HG03432 (cell line): ENCODE results near the gene CSPG4.
"Not testable (repeated sequence)": the region's sequence is repeated elsewhere in the genome, so short reads cannot be mapped to it uniquely, and the experiment has no call there.

Source experiments
- ATAC-seq: cut with Tn5 transposase; IDR thresholded peaks from one replicate; pipeline ENCODE4 v1.9.1; 2021; ENCODE audit warnings: mild to moderate bottlenecking, moderate library complexity; ENCODE audit not compliant: unreplicated experiment

The CSPG4 gene

DNA sequence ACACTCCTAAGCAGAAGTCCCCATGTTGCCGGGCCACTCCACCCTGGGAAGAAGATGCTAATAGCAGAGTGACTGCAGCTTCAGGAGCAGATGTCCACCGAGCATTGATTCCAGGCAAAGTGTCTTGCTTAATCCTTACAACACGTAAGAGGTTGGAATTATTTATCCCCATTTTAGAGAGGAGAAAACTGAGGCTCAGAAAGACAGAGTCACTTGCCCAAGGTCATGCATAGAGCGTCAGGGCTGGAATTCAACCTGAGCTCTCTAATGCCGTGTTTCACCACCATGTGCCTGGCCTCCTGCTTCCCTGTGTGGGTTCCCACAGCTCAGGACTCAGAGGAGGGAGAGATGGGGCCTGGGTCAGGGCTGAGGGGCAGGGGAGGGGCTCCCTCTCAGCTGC lies 7.3 kb downstream of the CSPG4 start:
- ATAC-seq, result not testable (repeated sequence)

DNA sequence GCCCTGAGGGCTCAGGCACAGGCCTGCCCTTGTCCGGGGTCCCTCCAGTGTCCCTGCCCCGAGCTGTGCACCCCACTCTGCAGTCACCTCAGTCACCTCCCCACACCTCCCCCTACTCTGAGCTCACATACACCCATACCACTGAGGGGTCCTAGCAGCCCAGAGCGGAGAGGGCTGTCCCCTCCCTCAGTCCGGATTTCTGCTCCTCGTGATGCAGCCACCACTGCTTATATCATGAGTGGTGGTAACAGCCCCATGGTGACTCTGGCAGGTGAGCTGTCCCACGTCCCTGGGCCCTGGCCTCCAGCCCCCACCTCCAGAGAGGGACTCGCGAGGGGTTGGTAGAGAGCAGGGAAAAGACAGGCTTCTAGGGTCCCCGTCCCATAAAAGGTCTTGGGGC lies 8.0 kb downstream of the CSPG4 start:
- no peak for ATAC-seq

DNA sequence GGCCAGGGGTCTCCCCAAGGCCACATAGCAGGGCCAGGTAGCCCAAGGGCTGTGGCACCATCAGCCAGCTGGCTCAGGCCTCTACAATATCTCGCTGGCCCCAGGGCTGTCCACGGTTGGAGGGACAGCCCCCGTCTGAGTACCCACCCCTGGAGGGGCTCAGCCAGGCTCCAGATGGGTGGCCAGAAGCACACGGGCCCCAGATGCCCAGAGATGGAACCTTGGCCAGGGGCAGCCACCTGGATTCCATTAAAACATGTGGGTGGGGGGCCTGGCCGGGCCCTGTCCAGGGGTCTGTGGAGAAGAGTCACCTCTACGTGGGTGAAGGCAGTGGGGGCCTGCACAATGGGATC lies 8.4 kb downstream of the CSPG4 start:
- no peak for ATAC-seq

DNA sequence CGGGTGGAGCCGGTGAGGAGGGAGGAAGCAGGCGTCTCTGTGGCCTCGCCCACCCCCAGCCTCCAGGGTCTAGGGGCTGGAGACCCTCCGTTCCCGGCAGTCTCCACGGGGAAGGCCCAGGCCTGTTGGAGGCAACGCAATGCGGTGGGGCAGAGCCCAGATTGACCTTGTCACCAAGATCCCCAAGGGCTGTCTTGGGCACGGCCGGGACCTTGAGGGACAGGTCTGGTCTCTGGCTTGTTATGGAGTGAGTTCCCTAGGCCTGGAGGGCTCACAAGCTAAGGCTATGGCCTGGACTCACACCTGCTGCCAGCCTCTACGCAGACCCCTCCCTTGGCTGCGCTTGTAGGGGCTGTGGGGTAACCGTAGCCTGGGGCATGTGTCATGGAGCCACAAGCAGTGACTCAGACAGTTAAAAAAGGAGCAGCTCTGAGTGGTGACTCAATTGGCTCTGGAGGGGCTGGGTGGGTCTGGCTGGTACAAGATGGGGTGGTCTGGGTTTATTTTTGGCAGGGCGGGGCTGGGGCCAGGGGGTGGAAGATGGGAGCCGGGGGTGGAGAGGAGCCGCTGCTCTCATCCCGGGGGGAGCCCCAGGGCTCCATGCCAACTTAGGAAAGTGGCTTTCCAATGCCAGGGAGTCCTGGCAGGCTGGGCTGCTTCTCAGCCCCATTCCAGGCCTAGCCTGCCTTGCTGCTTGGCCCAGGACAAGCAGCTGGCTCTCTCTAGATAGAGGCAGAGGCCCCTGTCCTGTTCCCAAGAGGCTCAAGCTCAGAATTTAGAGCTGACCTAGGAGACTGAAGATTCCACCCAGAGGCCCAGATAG lies 9.0 kb downstream of the CSPG4 start:
- not testable (repeated sequence) for ATAC-seq

DNA sequence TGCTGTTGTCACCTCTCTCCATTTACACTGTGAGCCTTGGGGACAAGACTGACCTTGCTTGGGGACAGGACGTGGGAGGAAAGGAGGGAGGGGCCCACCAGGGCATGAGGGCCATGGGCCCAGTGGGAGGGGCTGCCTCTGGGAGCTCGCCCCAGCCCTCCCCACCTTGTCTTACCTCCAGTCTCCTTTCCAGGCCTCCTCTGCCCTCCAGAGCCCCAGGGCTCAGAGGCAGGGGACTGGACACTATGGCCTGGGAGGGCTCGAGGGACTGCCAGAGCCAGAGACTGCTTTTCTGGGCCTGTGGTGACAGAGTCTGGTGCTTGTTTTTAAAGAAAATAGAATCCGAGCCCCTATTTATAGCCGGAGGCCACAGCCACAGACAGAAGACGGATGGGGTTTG lies 10.2 kb downstream of the CSPG4 start:
- no peak for ATAC-seq

DNA sequence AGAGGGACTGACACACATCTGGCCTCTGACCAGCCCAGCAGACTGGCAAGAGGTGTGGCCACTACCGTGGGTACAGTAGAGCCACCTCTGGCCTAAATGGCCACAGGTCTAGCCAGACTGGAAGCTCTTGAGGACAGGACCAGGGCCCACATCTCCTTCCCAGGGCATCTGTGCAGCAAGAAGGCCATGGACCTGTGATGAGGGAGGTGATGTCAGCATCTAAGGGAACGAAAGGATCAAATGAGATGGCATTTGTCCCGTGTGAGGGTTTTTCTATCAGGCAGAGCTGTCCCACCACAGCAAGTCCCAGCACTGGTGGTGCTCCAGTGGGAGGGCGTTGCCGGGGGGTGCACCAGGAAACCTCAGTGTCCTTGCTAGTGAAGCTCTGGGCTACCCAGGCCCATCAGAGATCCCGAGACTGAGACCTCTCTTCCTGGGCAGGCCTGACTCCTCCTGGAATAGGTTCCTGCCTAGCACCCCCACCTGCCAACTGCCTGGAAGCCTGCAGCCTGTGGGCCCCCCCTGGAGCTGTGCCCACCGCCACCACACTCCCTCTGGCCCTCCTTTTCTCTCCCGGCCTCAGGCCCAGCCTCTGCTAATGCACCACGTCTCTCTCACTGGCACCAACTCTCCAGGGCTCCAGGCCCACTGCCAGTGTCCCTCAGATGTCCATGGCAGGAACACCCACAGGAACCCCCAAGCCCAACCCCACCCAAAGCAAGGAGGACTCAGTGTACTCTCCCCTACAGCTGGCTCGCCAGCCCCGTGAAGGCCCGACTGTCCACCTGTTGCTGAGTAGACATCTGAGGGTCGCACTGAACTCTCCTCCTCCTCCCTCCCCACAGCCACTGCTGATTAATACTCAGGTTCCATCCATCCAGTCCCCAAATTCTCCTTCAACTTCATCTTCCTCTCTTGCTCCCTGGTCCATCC lies 11.3 kb downstream of the CSPG4 start:
- ATAC-seq, result not testable (repeated sequence)

DNA sequence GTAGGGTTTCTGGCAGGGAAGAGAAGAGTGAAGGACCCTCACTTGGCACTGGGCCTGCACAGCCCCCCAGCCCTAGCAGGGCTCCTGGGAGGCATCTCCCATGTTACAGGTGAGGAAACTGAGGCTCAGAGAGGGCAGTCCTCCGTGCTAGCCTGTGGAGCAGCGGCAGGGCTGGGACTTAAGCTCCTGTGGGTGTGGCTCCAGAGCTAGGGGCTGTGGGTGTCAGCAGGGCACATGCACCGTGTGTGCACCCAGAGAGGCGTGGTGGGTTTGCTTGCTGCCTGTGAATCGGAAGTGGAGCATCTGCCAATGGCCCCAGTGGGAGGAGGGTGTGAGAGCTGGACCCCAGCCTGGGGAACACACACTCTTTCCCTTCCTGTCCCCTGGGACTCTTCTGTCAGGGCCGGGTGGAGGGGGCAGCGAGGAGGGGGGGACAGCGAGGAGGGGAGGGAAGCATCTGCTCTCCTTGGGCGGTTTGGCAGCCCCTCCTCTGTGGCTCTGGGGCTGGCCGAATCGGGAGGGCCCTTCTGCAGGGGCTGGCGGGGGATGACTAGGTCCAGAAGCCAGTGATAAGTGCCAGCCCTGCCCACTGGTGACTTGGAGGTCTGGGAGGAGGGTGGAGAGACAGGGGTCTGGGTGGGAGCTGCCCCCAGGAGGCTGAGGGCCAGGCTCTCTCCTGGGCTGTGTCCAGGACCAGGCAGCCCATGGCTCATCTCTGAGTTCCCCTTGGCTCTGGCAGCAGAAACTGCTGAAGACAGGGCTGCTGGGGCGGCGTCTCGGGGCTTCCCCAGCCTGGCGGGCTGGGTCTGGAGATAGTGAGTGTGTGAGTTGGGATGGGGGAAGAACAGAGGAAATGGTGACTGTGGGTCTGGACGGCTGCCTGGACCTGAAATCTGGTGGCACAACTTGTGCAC lies 12.4 kb downstream of the CSPG4 start:
- ATAC-seq, result peak; percentile 41

DNA sequence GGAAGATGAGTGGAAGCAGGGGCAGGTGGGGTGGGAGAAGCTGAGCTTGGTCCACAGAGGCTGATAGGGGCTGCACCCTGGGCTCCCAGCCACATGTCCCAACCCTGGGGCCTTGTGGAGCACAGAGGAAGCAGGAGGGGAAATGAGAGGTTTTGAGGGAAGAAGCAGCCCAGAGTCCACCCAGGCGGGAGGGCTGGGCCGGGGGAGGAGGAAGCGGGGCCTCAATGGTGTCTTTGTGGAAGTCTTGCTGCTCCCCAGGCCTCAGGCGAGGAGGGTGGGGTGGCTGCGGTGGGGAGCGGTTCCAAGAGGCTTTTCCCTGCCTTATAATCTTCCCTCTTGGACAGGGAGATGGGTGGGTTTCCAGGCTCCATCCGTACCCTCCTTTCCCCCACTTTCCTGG lies 13.1 kb downstream of the CSPG4 start:
- not testable (repeated sequence) for ATAC-seq

DNA sequence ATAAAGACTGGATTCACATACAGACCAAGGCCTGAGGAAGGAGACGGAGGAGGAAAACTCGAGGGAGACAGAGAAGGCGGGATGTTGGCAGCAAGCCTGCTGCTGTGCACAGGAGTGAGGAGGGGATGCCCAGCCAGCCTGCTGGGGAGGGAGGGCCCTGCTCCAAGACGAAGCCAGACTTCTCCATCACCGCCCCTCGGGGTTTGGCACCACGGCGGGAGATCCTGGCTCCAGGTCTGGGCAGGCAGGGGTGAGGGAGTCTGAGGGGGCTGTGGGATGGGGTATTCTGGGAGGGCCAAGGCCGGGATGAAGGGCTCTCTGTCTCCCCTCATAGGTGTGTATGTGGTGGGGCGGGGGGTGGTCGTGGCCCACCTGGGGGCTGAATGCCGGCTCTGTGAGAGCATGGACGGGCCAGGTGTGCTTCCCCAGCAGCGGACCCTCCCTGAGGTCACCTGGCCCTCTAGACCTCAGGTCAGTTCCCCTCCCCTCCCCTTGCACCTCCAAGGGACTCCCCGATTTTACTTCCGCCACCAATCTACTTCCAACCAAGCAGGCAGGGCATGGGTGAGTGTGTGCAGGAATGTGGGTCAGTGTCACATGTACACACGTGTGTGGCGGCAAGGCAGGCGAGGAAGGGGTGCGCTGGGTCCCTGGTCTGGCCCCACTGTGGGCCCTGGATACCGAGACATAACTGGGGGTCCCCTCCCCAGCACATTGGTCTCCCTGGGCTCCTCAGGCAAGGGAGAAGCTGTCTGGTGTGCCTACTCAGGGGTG lies 14.5 kb downstream of the CSPG4 start:
- not testable (repeated sequence) for ATAC-seq

DNA sequence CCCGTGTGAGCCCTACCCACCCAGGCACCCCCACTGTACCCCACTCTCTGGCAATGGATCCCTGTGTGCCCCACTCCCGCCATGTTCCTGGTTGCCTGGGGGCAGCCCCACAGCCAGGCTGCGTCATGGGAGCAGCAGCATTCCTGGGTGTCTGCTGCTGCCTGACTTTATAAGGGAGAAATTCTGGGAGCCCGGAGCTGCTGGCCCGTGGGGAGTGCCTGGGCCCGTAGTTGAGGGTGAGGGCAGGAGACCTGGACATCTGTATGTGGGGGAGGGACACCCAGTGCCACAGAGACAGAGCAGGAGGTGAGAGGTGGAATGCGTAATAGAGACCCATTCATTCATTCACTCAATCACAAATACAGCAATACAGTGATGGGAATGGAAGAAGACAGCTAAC lies 15.1 kb downstream of the CSPG4 start:
- no peak for ATAC-seq

DNA sequence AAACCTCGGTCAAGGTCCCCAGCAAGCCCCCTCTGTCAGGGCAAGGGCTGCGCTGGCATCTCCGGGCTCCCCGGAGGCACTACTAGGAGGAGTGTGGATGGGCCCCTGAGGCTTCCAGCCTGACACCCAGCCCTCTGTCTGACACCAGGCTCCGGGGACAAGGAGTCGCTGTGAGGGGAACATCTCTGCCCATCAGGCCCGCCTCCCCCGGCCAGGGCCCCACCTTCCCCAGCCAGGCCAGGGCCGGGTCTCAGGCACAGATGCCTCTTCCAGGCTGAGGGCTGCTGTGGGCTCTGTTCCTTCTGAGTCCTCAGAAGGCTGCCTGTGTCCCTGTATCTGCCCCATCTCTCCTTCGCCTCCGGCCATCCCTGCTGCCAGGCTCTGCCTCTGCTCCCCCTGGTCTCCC lies 15.8 kb downstream of the CSPG4 start:
- no peak for ATAC-seq

DNA sequence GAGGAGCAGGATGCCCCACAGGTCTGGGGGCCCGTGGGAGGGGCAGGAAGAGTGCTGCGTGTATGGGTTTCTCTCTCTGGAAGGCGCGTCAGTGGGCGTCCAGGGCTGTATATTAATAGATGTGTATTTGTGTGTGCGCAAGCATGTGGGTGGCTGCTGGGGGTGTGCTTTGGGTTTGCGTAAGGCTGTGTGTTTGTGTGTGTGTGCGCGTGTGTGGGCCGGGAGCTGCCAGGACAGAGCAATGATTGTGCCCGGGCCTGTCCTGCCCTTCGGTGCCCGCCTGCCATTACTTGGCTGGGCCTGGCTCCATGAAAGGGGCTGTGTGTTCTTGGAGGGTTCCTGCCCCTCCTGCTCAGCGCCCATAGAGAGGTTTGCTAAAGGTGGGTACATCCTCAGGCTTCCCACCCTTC lies 16.3 kb downstream of the CSPG4 start:
- ATAC-seq, result no peak

DNA sequence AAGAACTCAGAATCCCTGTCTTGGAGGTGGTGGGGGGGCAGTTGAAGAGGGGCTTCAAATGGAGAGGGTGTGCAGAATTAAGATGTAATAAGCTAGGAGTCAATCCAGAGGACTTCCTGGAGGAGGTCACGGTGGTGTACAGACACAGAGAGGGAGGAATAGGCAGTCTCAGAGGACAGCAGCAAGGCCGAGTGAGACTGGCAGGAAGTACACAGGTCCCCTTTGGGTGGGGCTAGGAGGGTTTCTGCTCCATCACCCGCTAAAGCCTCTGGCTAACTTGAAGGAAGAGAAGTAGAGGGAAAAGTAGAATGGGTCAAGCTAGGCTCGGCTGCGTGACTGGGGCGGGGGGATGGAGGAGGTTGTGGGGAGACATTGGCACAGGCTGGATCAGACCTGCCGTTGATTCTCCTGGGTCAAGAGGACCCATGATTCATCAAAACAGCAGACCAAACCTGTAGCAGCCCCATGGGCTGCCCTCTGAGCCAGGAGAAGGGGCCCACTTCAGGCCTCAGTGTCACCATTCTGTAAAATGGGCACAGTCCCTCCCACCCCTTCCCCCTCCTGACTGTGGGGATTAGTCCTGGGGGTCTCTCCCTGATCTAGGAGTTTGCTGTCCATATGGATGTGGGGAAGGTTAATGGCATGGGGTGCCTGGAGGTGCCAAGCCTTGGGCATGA lies 16.9 kb downstream of the CSPG4 start:
- no peak for ATAC-seq

DNA sequence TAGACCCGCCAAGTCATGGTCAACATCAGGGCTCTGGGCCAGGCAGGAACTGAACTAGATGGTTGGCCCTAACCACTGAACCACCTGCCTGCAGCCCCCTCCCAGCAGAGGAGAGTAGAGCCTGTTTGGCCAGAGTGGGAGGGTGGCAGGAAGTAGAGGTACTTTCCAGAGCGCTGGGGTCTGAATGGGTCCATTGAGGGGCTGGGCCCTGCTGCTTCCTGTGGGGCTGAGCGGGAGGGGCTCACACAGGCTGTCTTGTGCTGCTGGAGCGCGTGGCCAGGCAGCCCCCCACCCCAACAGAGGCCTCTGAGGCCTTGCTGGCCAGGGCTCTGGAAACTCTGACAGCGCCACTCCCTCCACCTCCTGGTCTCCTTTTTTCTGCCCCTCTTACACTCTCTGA lies 17.4 kb downstream of the CSPG4 start:
- ATAC-seq, result no peak

DNA sequence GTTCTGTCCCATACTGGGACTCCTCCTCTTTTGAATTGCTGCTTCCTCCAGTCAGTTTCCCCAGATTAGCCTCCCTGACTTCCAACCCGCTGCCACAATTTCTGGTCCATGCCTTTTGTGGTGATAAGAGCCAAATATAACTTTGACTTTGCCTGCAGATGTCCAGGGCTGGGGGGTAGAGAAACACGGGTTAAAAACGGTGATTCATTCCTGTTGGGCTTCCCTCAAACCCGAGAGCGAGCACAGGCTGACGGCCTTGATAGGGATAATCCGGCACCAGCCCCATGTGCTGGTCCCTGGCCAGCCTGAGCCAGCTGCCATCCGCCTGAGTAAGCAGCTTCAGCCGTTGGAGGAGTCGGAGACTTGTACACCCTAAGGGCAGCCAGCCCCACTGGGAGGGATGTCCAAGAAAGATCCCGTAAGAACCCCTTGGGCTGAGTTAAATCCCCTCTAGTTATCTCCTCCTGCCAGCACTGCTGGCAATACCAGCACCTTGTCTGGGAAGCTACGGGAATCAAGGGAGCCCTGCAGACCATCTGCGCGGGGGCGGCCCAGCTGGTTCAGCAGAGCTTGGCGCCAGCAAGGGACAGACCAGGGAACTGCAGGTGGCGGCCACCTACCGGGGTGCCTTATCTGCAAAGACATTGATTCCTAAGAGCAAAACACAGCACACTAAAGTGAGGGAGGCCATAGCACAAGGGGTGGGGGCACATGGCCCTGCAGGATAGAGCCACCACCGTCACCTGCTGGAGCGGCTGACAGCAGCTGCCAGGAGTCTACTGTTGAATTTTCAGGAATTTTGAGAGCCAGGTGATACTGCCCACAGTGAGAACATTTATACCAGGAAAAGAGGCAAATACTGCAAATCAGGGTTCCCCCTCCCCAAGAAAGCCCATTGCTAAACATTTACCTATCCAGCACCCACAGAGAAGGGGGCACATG lies 18.1 kb downstream of the CSPG4 start:
- no peak for ATAC-seq

DNA sequence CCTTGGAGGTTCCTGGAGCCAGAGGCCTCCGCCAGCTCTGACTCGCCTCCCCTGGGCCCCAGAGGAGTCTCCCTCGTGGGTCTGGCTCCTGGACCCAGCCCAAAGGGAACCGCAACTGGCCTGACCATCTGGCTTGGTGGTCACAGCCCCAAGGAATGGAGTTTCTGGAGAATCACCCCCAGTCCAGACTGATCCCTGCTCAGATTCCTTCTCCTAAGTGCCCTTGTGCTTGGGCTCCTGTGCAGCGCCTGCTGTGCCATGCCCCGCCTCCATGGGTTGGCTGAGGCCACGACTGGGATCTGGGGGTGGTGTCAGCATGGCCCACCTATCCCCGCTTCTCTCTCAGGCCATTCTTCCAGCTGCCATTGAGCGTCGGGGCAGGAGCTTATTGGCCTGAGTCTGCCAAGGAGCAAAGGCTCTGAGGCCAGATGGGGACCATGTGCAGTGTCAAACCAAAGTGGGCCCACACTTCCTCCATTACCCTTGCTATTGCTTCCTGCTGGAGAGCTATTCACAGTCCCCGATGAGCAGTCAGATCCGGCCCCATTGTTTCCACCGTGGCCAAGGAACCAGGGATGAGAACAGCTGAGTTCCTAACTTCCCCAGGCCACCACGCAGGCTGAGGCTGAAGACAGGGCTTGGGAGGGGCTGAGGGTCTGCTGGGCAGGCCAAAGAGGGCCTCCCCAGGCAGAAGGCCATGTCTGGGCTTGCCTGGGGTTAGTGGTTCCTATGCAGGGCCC lies 19.0 kb downstream of the CSPG4 start:
- no peak for ATAC-seq

DNA sequence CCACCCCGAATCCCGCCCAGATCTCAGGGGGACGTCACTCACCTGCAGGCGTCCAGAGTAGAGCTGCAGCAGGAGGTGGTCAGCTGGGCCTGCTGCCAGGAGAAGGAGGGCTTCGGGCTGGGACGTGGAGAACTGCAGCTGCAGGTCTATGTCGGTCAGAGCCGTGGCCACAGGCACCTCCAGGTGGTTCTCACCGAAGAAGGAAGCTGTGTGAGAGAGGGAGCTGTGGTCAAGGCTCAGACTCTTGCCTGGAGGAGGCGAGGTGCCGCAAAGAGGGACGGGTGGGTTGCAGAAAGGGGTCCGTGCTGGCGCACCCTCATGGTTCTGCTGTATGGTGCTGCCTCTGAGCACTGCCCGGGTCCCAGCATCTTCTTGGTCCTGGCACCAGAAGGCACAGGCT lies 19.6 kb downstream of the CSPG4 start:
- ATAC-seq, result not testable (repeated sequence)

DNA sequence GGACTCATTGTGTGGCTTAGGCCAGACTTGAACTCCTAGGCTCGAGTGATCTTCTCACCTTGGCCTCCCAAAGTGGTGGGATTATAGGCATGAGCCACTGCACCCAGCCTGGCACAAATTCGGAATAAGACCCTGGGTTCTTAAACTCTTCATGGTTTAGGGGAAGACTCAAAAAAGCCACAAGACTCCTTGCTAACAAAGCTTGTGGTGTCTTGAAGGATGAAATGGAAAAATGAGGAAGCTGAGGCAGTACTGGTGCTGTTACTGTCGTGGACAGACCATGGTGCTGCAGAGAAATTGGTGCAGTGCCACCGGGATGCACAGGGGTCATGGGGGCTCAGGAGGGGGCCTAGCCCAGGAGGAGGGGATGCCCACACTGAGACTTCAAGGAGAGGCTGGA lies 20.3 kb downstream of the CSPG4 start:
- not testable (repeated sequence) for ATAC-seq
